NCI-H128 (cell line): Measurements from ENCODE around the gene USP22.

Source experiments
- DNase-seq: peaks from one replicate; lab custom pipeline; 2025; ENCODE audit not compliant: unreplicated experiment; lab: John Stamatoyannopoulos, UW

The USP22 gene

GRCh38 chr17:21002309-21003006 is 40.4 kb downstream of the USP22 start:
- DNase-seq, result no peak

- DNase-seq, result no peak
Observed at GRCh38 chr17:21001813-21002221, 41.0 kb downstream of the USP22 start.

GRCh38 chr17:21001111-21001812 is 41.5 kb downstream of the USP22 start:
- DNase-seq, result no peak

- no peak for DNase-seq
Observed at GRCh38 chr17:20999841-21000532, 42.8 kb downstream of the USP22 start.

- no peak for DNase-seq
Observed at GRCh38 chr17:20999044-20999573, 43.7 kb downstream of the USP22 start.

- no peak for DNase-seq
Observed at GRCh38 chr17:20998571-20999043, 44.2 kb downstream of the USP22 start.

GRCh38 chr17:20997711-20998570 is 44.9 kb downstream of the USP22 start:
- no peak for DNase-seq

GRCh38 chr17:20996724-20997615 is 45.8 kb downstream of the USP22 start:
- no peak for DNase-seq

- DNase-seq, result no peak
Observed at GRCh38 chr17:20995873-20996723, 46.7 kb downstream of the USP22 start.

- DNase-seq, result no peak
Observed at GRCh38 chr17:20995164-20995872, 47.5 kb downstream of the USP22 start.

- no peak for DNase-seq
Observed at GRCh38 chr17:20994779-20995149, 48.0 kb downstream of the USP22 start.

- DNase-seq, result no peak
Observed at GRCh38 chr17:20993863-20994778, 48.7 kb downstream of the USP22 start.

- DNase-seq, result peak; percentile 11
Observed at GRCh38 chr17:20992987-20993862, 49.6 kb downstream of the USP22 start.

- DNase-seq, result no peak
Observed at GRCh38 chr17:20992416-20992815, 50.4 kb downstream of the USP22 start.

- DNase-seq, result no peak
Observed at GRCh38 chr17:20991276-20992037, 51.4 kb downstream of the USP22 start.
